H1 (cell line): ENCODE data around the gene SSNA1. TPM values are rescaled to one million over a fixed set of nuclear protein-coding genes. Genes with fewer than 3 reads are reported as not detected.
A peak's percentile ranks its signal among the peaks of the same experiment; 100 is the strongest.

Experiments used
- CTCF ChIA-PET: fragments of 300-600 bp; sonication (Branson Sonifier 250); formaldehyde crosslinking; loops from one replicate; lab custom pipeline; 2021; ENCODE audit not compliant: partially characterized antibody; lab: Charles Lee
- POLR2A ChIA-PET: fragments of 300-600 bp; sonication (Branson Sonifier 250); formaldehyde crosslinking; loops from one replicate; lab custom pipeline; 2021; ENCODE audit warnings: inconsistent platforms; ENCODE audit not compliant: partially characterized antibody; lab: Charles Lee
- DNase-seq, 2 experiments: peaks; one replicate each; pipeline versions ENCODE4 v3.0.0 to v3.0.0-alpha.2; 2010 to 2022; ENCODE audit warnings: low spot score in 2 of 2, low read depth in 1 of 2, mixed read lengths in 1 of 2
- FAIRE-seq: peaks from 2 replicates; lab custom pipeline; 2011; peaks lifted over from hg19 to GRCh38; lab: Jason Lieb, UNC
- H2AFZ ChIP-seq: 2 replicates; pipeline ENCODE4 v1.8.1; 2012; ENCODE audit warnings: low read length, inconsistent platforms
- H2AK5ac ChIP-seq: 2 replicates; pipeline ENCODE4 v1.6.1; 2013; ENCODE audit warnings: low read depth, low read length
- H2BK120ac ChIP-seq: replicated peaks from 2 replicates; pipeline ENCODE3; 2013; ENCODE audit warnings: low read depth, low read length, inconsistent platforms
- H2BK12ac ChIP-seq: 2 replicates; pipeline ENCODE4 v1.6.1; 2013; ENCODE audit warnings: low read depth, low read length
- H2BK15ac ChIP-seq: 2 replicates; pipeline ENCODE4 v1.6.1; 2013; ENCODE audit warnings: low read length
- H2BK20ac ChIP-seq: 2 replicates; pipeline ENCODE4 v1.6.1; 2013; ENCODE audit warnings: low read length
- H2BK5ac ChIP-seq: 2 replicates; pipeline ENCODE4 v1.6.1; 2013; ENCODE audit warnings: low read depth, low read length
- H3K14ac ChIP-seq: 2 replicates; pipeline ENCODE4 v1.6.1; 2013; ENCODE audit warnings: inconsistent platforms; ENCODE audit not compliant: insufficient read length
- H3K18ac ChIP-seq: 2 replicates; pipeline ENCODE4 v1.6.1; 2013; ENCODE audit warnings: low read length; ENCODE audit errors: extremely low read depth
- H3K23ac ChIP-seq: 2 replicates; pipeline ENCODE4 v1.6.1; 2013; ENCODE audit warnings: inconsistent platforms; ENCODE audit not compliant: insufficient read length
- H3K23me2 ChIP-seq: 2 replicates; pipeline ENCODE4 v1.6.1; 2013; ENCODE audit warnings: low read depth, low read length
- H3K27ac ChIP-seq: 2 replicates; pipeline ENCODE4 v1.6.1; 2011; ENCODE audit warnings: low read depth, low read length, inconsistent platforms
- H3K27me3 ChIP-seq, 4 experiments: replicated peaks in 1 of 4; 1 replicate in 1 of 4; 2 replicates in 3 of 4; pipeline versions ENCODE4 v1.6.1 to v1.8.1; 2011 to 2013; ENCODE audit warnings: low read length in 3 of 4, mild to moderate bottlenecking in 3 of 4, inconsistent platforms in 2 of 4, mixed read lengths in 2 of 4, moderate library complexity in 1 of 4; ENCODE audit not compliant: control insufficient read depth in 3 of 4, insufficient read depth in 3 of 4; ENCODE audit errors: extremely low read depth in 1 of 4
- H3K36me3 ChIP-seq, 4 experiments: 2 replicates each; pipeline versions ENCODE4 v1.6.1 to v1.8.1; 2011 to 2013; ENCODE audit warnings: mild to moderate bottlenecking in 4 of 4, low read length in 3 of 4, moderate library complexity in 2 of 4, control low read depth in 1 of 4, inconsistent platforms in 1 of 4; ENCODE audit not compliant: insufficient read depth in 4 of 4, control insufficient read depth in 2 of 4
- H3K4ac ChIP-seq: replicated peaks from 2 replicates; pipeline ENCODE3; 2013; ENCODE audit warnings: low read length, low read depth, mixed read lengths, inconsistent platforms; ENCODE audit not compliant: insufficient read length
- H3K4me1 ChIP-seq, 4 experiments: replicated peaks in 1 of 4; 1 replicate in 1 of 4; 2 replicates in 3 of 4; pipeline versions ENCODE4 v1.6.1 to v1.8.1; 2011 to 2013; ENCODE audit warnings: low read length in 3 of 4, inconsistent platforms in 2 of 4, mixed read lengths in 1 of 4; ENCODE audit not compliant: insufficient read depth in 4 of 4, control insufficient read depth in 3 of 4
- H3K4me2 ChIP-seq, 2 experiments: 2 replicates each; pipeline versions ENCODE4 v1.6.1 to v1.8.1; 2011 to 2013; ENCODE audit warnings: low read depth in 2 of 2, low read length in 2 of 2, control low read depth in 1 of 2, inconsistent platforms in 1 of 2, mild to moderate bottlenecking in 1 of 2; ENCODE audit not compliant: insufficient read depth in 1 of 2
- H3K4me3 ChIP-seq, 4 experiments: fragments of 200-600, 300-600 bp in 1 of 4; sonication (generic), shearing (Covaris generic), sonication (Bioruptor Twin) in 1 of 4; 2 replicates each; pipeline versions ENCODE4 v1.5.1 to v1.8.1; 2011 to 2016; ENCODE audit warnings: low read length in 4 of 4, low read depth in 3 of 4, control low read depth in 2 of 4, inconsistent platforms in 2 of 4, mild to moderate bottlenecking in 2 of 4, mixed read lengths in 1 of 4, moderate library complexity in 1 of 4; ENCODE audit not compliant: insufficient read depth in 2 of 4; ENCODE audit errors: extremely low read depth in 1 of 4
- H3K56ac ChIP-seq: replicated peaks from 2 replicates; pipeline ENCODE3; 2013; ENCODE audit warnings: low read depth, mild to moderate bottlenecking, mixed read lengths, low read length, inconsistent platforms; ENCODE audit not compliant: insufficient read length
- H3K79me1 ChIP-seq: 2 replicates; pipeline ENCODE4 v1.6.1; 2013; ENCODE audit warnings: low read depth, low read length, control low read depth
- H3K79me2 ChIP-seq, 2 experiments: 2 replicates each; pipeline versions ENCODE4 v1.6.1 to v1.8.1; 2012 to 2013; ENCODE audit warnings: low read length in 2 of 2, mild to moderate bottlenecking in 2 of 2, inconsistent platforms in 1 of 2; ENCODE audit not compliant: insufficient read depth in 2 of 2, control insufficient read depth in 1 of 2
- H3K9ac ChIP-seq, 4 experiments: replicated peaks in 1 of 4; 1 replicate in 1 of 4; 2 replicates in 3 of 4; pipeline versions ENCODE4 v1.6.1 to v1.8.1; 2011 to 2013; ENCODE audit warnings: low read depth in 3 of 4, low read length in 3 of 4, control low read depth in 2 of 4, mild to moderate bottlenecking in 2 of 4, moderate library complexity in 2 of 4, inconsistent platforms in 1 of 4; ENCODE audit errors: extremely low read depth in 1 of 4
- H3K9me3 ChIP-seq, 2 experiments: 2 replicates each; pipeline versions ENCODE4 v1.6.1 to v1.8.1; 2012 to 2013; ENCODE audit warnings: mild to moderate bottlenecking in 2 of 2, moderate library complexity in 2 of 2, control low read depth in 1 of 2, inconsistent platforms in 1 of 2, low read depth in 1 of 2, low read length in 1 of 2, mixed read lengths in 1 of 2; ENCODE audit not compliant: insufficient read depth in 2 of 2
- H4K20me1 ChIP-seq, 2 experiments: replicated peaks in 1 of 2; 2 replicates each; pipeline versions ENCODE3 to v1.8.1; 2011 to 2013; ENCODE audit warnings: inconsistent platforms in 2 of 2, low read length in 2 of 2, mild to moderate bottlenecking in 1 of 2; ENCODE audit not compliant: insufficient read depth in 2 of 2, control insufficient read depth in 1 of 2
- H4K5ac ChIP-seq: 2 replicates; pipeline ENCODE4 v1.6.1; 2013; ENCODE audit warnings: low read length, low read depth, mixed read lengths, inconsistent platforms; ENCODE audit not compliant: insufficient read length
- H4K8ac ChIP-seq: 2 replicates; pipeline ENCODE4 v1.8.0; 2013; ENCODE audit warnings: mild to moderate bottlenecking, moderate library complexity, low read length, inconsistent platforms; ENCODE audit not compliant: insufficient read depth; ENCODE audit errors: extremely low read depth
- H4K91ac ChIP-seq: replicated peaks from 2 replicates; pipeline ENCODE3; 2013; ENCODE audit warnings: low read length, mixed read lengths, inconsistent platforms; ENCODE audit not compliant: insufficient read length
- ATF2 ChIP-seq: IDR thresholded peaks from 2 replicates; pipeline ENCODE4 v1.6.1; 2012; ENCODE audit warnings: low read length, inconsistent platforms
- E2F6 ChIP-seq: IDR thresholded peaks from 2 replicates; pipeline ENCODE4 v1.6.1; 2012; ENCODE audit warnings: inconsistent platforms
- JUND ChIP-seq: IDR thresholded peaks from 2 replicates; pipeline ENCODE4 v1.6.1; 2011; ENCODE audit warnings: mild to moderate bottlenecking, improper control_type of control experiment, low read length
- POLR2AphosphoS5 ChIP-seq: IDR thresholded peaks from 2 replicates; pipeline ENCODE4 v1.6.1; 2011; ENCODE audit warnings: low read depth, low read length
- POU5F1 ChIP-seq: IDR thresholded peaks from 2 replicates; pipeline ENCODE4 v1.6.1; 2011; ENCODE audit warnings: low read depth, mild to moderate bottlenecking, low read length, moderate library complexity
- RBBP5 ChIP-seq: IDR thresholded peaks from 2 replicates; pipeline ENCODE4 v1.7.1; 2012; ENCODE audit warnings: low read depth, mild to moderate bottlenecking, inconsistent platforms, low read length, moderate library complexity, borderline replicate concordance
- RNF2 ChIP-seq: fragments of 200-900, 300-1000 bp; sonication (generic); IDR thresholded peaks from 2 replicates; pipeline ENCODE4 v1.7.1; 2016; ENCODE audit warnings: borderline replicate concordance, low read depth, mild to moderate bottlenecking, antibody characterized with exemption, low read length; ENCODE audit not compliant: poor library complexity, severe bottlenecking; ENCODE audit errors: missing control alignments
- SIRT6 ChIP-seq: IDR thresholded peaks from one replicate; pipeline ENCODE4 v1.7.1; 2012; ENCODE audit warnings: low read length, inconsistent platforms
- WGBS, 2 experiments: shearing (Covaris generic) in 1 of 2; methylation state at CpG; one replicate each; pipeline versions ENCODE4 v1.1.6 to v1.1.7; 2013 to 2015; ENCODE audit warnings: low lambda C conversion rate in 2 of 2, mixed read lengths in 2 of 2, inconsistent platforms in 1 of 2, low coverage in 1 of 2, missing lambda C conversion rate in 1 of 2; ENCODE audit not compliant: insufficient replicate concordance in 2 of 2, insufficient coverage in 1 of 2, insufficient read length in 1 of 2; ENCODE audit errors: extremely low coverage in 1 of 2, missing lambda C conversion rate in 1 of 2; 5-methylcytosine and 5-hydroxymethylcytosine counted together
- polyA plus RNA-seq, 7 experiments: library from polyadenylated mRNA; depleted of rRNA in 3 of 7; stranded (reverse) in 5 of 7; unstranded in 2 of 7; fragments of >200 nt in 5 of 7; fragments of 200-250 nt in 2 of 7; gene quantifications; 1 replicate in 5 of 7; 2 replicates in 1 of 7; 4 replicates in 1 of 7; pipeline versions ENCODE4 v1.2.1 to v1.2.3, GENCODE V29; 2011 to 2013; ENCODE audit warnings: missing spikeins in 2 of 7, mixed read lengths in 2 of 7
- total RNA-seq: library from RNA; stranded (reverse); fragmentation: NEBNext Ultra II Directional; extraction: Animal tissue kit (Norgen Biotek cat#: 25700); gene quantifications from 2 replicates; pipeline ENCODE4 v1.2.1, GENCODE V29; 2021

Gene SSNA1
- total and polyA plus RNA-seq, 2 of the 8 experiments (the other 6 are each of a cell fraction or from before 2014, with no cell fraction given): 87.3 to 157 TPM

DNA sequence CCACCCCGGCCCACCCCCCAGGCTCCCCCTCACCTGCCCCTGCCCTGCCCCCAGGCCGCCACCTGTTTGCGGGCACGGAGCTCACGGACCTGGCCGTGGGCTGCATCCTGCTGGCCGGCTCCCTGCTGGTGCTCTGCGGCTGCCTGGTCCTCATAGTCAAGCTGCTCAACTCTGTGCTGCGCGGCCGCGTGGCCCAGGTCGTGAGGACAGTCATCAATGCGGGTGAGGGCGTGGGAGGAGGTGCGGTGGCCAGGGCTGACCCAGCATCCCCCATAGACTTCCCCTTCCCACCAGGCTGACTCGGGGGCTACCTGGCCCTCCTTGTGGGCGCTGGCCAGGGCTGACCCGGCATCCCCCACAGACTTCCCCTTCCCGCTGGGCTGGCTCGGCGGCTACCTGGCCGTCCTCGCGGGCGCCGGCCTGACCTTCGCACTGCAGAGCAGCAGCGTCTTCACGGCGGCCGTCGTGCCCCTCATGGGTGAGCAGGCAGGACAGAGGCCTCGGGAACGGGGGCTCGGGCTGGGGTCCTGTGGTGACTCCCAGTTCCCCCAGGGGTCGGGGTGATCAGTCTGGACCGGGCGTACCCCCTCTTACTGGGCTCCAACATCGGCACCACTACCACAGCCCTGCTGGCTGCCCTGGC lies 45.7 kb downstream of the SSNA1 start:
- no peaks in the 10 kb centered on the region for H3K79me1 ChIP-seq
- H3K4ac ChIP-seq: no peak overlapping the region
- ChIA-PET CTCF (interaction anchor here (0.6 to 20.2 kb wide), 13 partner anchors 10 to 411 kb away, joined by 3 to 204 read pairs (median 3); partner anchors contain the start of genes ANAPC2, NDOR1, NELFB and SSNA1), POLR2A (interaction anchor here (47.8 to 69.9 kb wide), 2 partner anchors 1 to 23 kb away, joined by 1462 read pairs; partner anchors contain the start of genes CYSRT1, NDOR1, NELFB and RNF208)
- WGBS, 2 experiments: 85% methylated on average over 31 of the region's 40 CpGs; no CpG with 5 or more reads in 1 of the 2 experiments
- H3K36me3 ChIP-seq: no peaks in the 10 kb centered on the region
- H3K18ac ChIP-seq: no peak overlapping the region
- no peak overlapping the region for H2BK12ac ChIP-seq
- H3K4me1 ChIP-seq: peaks cover 0 to 16% (median 8%) of the 10 kb centered on the region in 4 experiments; a peak in 6 of 7 replicates
- no peak overlapping the region for H2AFZ ChIP-seq
- H4K5ac ChIP-seq: no peak overlapping the region
- peaks cover 0 to 7% of the 10 kb centered on the region in 2 experiments; a peak in 1 of 4 replicates for H3K79me2 ChIP-seq
- H2BK20ac ChIP-seq: no peak overlapping the region
- H3K56ac ChIP-seq: no peak overlapping the region
- H3K23ac ChIP-seq: no peak overlapping the region
- H4K8ac ChIP-seq: no peak overlapping the region
- H3K4me2 ChIP-seq: no peak overlapping the region
- H4K91ac ChIP-seq: peak overlapping the region; percentile 65
- H3K14ac ChIP-seq: no peak overlapping the region
- no peak overlapping the region for H2BK15ac ChIP-seq
- no peaks in the 10 kb centered on the region for H3K23me2 ChIP-seq
- no peak overlapping the region for H3K27ac ChIP-seq
- H2BK5ac ChIP-seq: no peak overlapping the region
- FAIRE-seq: no peak
- no peak overlapping the region for H2BK120ac ChIP-seq
- DNase-seq: no peak
- no peak overlapping the region for H3K4me3 ChIP-seq
- no peaks in the 10 kb centered on the region for H3K27me3 ChIP-seq
- H3K9ac ChIP-seq: no peak overlapping the region
- no peak overlapping the region for H2AK5ac ChIP-seq
- peaks cover 6 to 8% of the 10 kb centered on the region in 2 experiments for H4K20me1 ChIP-seq
- no peaks in the 10 kb centered on the region for H3K9me3 ChIP-seq
- TF ChIP-seq E2F6: no peak
- no peak for TF ChIP-seq ATF2
- no peak for TF ChIP-seq RNF2
- TF ChIP-seq POLR2AphosphoS5: no peak
- TF ChIP-seq RBBP5: no peak
- no peak for TF ChIP-seq JUND
- no peak for TF ChIP-seq POU5F1
- TF ChIP-seq SIRT6: no peak
